GM19395 (cell line): ENCODE data around the gene CBFA2T3.
"Not testable (repeated sequence)": the region's sequence is repeated elsewhere in the genome, so short reads cannot be mapped to it uniquely, and the experiment has no call there.

Source experiments
- ATAC-seq: cut with Tn5 transposase; IDR thresholded peaks from one replicate; pipeline ENCODE4 v1.9.1; 2021; ENCODE audit warnings: mild to moderate bottlenecking, moderate library complexity; ENCODE audit not compliant: unreplicated experiment

The CBFA2T3 gene

DNA sequence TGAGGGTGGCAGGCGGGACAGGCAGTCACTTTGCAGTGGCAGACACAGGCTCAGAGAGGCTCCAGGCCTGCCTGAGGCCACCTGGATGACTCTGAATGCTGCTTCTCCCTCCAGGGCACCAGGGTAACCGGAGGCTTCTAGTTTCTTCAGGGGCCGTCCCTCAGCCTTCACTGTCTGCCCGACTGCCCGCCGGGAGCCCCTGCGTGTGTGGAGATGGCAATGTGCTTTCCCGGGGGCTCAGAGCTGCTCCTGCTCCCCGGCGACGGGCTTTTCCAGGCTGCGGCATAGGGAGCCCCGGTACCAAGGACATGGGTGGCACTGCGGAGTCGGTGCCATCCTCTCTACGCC is 51.5 kb downstream of the CBFA2T3 start:
- no peak for ATAC-seq

DNA sequence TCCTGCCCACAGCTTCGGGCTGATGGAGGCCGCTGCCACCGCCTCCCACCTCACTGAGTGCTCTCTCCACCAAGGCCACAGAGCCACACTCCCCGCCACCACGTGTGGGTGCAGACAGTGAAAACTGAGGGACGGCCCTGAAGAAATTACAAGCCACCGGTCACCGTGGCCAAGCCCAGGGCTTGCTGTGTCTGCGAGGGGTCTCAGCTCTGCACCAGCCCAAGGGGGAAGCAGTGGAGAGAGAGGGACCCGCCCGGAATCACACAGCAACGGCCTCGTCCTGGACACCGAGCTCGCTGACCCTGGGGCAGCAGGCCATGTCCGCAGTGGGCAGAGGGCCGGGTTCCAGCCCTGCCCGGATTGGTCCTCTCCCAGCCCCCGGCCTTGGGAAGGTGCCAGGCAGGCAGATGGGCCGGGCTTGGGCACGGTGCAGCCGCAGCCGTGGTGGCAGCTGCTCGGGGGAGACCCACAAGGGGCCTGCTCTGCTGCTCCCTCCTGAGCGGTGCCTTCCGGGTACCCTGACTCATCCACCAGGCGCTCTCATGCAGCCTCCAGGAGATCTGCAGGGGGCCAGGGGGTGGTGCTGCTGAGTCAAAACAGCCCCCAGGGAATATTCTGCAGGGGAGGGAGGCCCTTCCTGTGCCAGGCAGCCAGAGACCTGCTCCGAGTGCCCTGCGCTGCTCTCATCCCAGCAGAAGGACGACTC is 52.0 kb downstream of the CBFA2T3 start:
- no peak for ATAC-seq

DNA sequence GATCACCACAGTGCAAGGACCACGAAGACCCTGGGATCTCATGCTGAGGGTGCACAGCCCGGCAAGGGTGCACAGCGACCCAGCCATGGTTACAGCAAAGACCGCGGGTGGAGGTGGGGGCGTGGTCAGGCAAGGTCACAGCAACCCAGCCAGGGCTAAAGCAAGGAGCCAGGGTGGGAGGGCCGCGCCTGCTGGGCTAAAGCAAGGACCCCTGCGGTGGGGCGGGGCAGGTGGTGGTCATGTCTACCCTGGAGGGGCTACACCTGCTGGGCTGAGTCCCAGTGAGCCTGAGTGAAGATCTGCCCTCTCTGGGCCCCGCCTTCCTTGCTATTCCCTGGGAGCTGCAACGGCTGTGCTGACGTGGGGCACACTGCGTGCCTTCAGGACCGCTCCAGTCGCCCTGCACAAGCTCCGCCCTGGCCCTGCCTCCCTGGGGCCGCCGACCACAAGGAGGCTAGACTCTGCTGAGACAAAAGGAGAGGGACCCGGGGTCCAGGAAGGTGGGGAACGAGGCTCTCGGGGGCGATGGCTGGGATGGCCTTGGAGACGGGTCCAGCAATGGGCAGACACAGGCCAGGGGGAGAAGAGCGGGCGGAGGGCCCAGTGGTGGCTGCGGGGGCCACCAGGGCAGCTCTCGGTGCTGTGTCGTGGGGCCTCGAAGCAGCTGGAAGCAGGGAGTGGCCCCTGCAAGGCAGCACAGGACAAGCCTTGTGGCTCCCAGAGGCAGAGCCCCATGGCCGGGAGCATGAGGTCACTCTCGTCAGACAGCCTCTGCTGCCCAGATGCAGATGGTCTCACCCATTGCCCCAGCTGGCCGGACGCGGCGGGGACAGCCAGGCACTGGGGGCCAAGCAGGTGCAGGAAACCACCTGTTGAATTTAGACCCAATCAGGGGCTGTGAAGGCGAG is 52.8 kb downstream of the CBFA2T3 start:
- ATAC-seq: no peak

- no peak for ATAC-seq
These were observed 53.6 kb downstream of the CBFA2T3 start for GRCh38 chr16:88923450-88923849.

- ATAC-seq: no peak
These were observed 54.1 kb downstream of the CBFA2T3 start for GRCh38 chr16:88922826-88923410.

GRCh38 chr16:88922114-88922825 is 54.7 kb downstream of the CBFA2T3 start:
- no peak for ATAC-seq

GRCh38 chr16:88921591-88921990 is 55.4 kb downstream of the CBFA2T3 start:
- no peak for ATAC-seq

DNA sequence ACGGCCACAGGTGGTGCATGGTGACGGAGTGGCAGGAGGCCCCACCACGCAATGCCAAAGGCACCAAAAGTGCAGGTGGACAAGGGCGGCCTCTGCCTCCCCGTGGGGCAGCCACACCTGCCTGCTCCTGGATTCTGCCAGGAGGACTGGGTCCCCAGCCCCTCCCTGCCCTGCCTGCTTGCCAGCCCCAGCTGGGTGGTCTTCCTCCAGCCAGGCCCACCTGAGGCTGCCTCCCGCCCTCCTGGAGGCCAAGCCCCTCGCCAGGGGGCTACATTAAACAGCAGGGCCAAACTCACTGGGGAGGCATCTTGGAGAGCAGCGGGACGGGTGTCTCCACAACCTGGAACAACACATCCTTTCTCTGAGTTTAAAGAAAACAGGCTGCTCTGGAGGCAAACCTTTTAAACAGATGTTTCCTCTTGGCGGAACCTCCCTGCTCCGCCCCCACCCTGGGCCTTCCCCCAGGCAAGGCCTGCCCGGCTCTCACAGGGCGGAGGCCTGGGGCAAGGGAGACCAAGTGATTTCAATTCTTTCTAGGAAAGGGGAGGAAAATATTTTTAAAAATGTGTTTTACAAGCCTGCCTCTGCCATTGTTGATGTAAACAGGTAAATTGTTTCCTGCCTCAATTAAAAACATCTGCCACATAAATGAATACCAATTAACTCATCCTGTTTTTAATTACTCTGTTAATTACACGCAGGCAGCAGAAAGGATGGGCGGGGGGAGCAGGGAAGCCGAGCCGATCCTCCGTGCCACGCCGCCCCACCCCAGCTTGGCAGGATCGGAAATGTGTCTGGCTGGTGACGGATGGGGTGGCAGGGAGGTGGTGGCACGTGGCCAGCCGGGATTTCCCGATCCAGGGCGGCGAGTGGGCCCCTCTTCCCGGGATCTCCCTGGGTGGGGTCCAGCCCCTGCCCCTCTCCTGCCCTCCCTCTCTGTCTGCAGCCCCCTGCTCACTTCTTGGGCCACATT is 56.1 kb downstream of the CBFA2T3 start:
- no peak for ATAC-seq

GRCh38 chr16:88919936-88920335 is 57.1 kb downstream of the CBFA2T3 start:
- ATAC-seq: no peak

DNA sequence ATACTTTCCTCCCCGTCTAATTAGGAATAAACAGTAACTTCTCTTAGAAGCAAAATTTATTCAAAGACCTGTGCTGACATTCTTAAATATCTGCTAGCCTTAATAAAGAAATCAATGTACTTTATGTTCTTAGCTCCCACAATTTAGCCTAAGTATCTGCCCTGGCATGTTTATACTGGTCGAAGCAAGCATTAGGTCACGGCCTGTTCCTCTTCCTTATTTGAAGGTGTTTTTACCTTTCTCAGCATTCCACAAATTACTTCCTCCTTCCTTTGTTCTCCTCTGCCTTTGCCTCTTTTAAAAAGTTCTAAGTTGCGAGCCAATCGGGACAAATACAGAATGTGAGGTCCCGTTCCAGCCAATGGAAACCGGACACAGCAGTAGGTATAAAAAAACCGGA is 58.1 kb downstream of the CBFA2T3 start:
- not testable (repeated sequence) for ATAC-seq

- no peak for ATAC-seq
These were observed 58.9 kb downstream of the CBFA2T3 start for GRCh38 chr16:88917915-88918627.

- ATAC-seq: no peak
These were observed 59.7 kb downstream of the CBFA2T3 start for GRCh38 chr16:88917146-88917914.

- ATAC-seq: no peak
These were observed 61.2 kb downstream of the CBFA2T3 start for GRCh38 chr16:88915639-88916327.

GRCh38 chr16:88914750-88915368 is 62.1 kb downstream of the CBFA2T3 start:
- ATAC-seq: no peak

DNA sequence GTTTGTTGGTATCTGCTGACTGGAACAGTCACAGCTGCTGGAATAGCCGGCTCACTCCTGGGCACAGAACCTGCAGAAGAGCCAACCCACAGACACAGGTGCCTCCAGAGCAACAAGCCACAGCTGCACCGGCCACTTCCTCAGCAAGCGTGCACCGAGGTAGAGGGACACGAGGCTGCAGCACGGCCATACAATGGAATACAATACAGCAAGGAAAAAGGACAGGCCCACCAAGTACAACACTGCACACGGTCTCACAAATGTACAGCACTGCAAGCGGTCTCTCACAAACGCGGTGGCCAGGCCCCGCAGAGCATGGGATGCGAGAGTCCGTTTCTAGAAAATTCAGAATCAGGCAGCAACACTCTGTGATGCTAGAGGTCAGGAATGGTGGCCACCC is 63.1 kb downstream of the CBFA2T3 start:
- no peak for ATAC-seq

DNA sequence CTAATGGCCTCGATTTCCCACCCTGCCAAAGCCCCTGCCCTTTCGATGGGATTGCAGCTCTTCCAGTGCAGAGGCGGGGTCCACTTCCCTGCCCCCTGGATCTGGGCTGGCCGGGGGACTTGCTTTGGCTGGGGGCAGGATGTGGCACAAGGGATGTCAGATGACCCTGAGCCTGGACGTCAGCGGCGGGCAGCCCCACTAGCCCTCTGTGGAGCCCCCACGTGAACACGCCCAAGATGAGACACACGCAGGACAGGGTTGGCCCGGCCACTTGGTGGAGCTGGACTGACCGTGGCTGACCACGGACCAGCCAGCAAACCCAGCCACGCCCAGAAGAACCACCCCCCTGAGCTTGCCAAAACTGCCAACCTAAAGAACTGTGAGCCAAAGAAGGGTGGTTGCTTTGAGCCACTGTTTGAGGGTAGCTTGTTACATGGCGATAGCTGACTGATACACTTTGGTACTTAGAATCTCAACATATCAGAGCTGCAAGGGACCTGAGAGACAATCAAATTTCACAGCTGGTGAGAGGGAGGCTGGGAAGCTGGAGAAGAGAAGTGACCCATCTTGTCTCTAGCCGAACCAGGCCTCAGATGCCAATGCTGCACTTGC is 63.9 kb downstream of the CBFA2T3 start:
- no peak for ATAC-seq

DNA sequence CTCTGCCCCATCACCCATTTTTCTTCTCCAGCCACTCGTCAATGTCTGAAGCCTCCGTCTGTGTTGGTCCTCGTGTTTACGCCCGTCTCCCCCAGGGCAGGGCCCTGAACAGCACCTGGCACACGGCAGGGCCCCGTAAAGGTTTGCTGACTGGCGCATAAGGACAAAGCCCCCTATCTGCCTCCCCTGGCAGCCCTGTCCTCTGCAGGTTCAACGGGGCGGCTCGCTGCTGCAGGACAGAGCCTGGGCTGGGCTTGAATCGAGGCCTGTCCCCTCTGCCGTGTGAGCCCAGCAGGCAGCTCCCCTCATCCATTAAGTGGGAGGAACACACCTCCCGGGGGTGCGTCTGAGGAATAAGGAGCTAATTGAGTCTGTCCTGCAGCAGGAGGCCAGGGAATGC is 64.5 kb downstream of the CBFA2T3 start:
- ATAC-seq: no peak
